HEK293 (cell line): Measurements from ENCODE around the gene CACNA1E.

Experiments
- CTCF ChIA-PET: fragments of 350-600 bp; formaldehyde crosslinking; extraction: SDS; loops from one replicate; lab custom pipeline; 2021; ENCODE audit warnings: antibody characterized with exemption; lab: Yijun Ruan, JAX
- POLR2A ChIA-PET: fragments of 300-600 bp; formaldehyde crosslinking; extraction: SDS; loops from one replicate; lab custom pipeline; 2020; ENCODE audit warnings: antibody characterized with exemption, inconsistent platforms; lab: Yijun Ruan, JAX
- H3K27ac ChIP-seq: fragments of 200-500 bp; sonication (Bioruptor generic); 2 replicates; pipeline ENCODE4 v1.5.1; 2014; ENCODE audit warnings: low read depth, low read length, control low read depth, inconsistent platforms; ENCODE audit errors: extremely low read depth
- H3K36me3 ChIP-seq, 2 experiments: fragments of 200-500 bp in 1 of 2; sonication (Bioruptor generic) in 1 of 2; 1 replicate in 1 of 2; 2 replicates in 1 of 2; pipeline ENCODE4 v1.5.1; 2014 to 2017; ENCODE audit warnings: inconsistent platforms in 2 of 2, low read length in 2 of 2; ENCODE audit not compliant: control insufficient read depth in 2 of 2, insufficient read depth in 1 of 2
- H3K4me1 ChIP-seq: fragments of 200-500 bp; sonication (Bioruptor generic); 2 replicates; pipeline ENCODE4 v1.5.1; 2014; ENCODE audit warnings: mild to moderate bottlenecking, low read length, inconsistent platforms; ENCODE audit not compliant: control insufficient read depth, insufficient read depth
- H3K4me3 ChIP-seq: 2 replicates; pipeline ENCODE4 v1.5.1; 2011; ENCODE audit warnings: low read depth, mild to moderate bottlenecking, control low read depth, low read length, moderate library complexity
- H3K9me3 ChIP-seq: fragments of 200-500 bp; sonication (Bioruptor generic); 2 replicates; pipeline ENCODE4 v1.5.1; 2014; ENCODE audit warnings: low read depth, low read length, inconsistent platforms; ENCODE audit not compliant: control insufficient read depth, insufficient read depth
- KLF9 ChIP-seq: fragments of 450-650 bp; formaldehyde crosslinking; IDR thresholded peaks from 2 replicates; pipeline ENCODE4 v1.5.1; 2016; ENCODE audit warnings: missing biosample characterization, missing genetic modification characterization, low read depth
- OSR2 ChIP-seq: fragments of 450-650 bp; formaldehyde crosslinking; IDR thresholded peaks from 2 replicates; pipeline ENCODE4 v1.5.1; 2016; ENCODE audit warnings: missing biosample characterization, missing genetic modification characterization
- PRDM1 ChIP-seq: fragments of 450-650 bp; formaldehyde crosslinking; IDR thresholded peaks from 2 replicates; pipeline ENCODE4; 2016; ENCODE audit warnings: missing biosample characterization, missing genetic modification characterization
- SALL2 ChIP-seq: fragments of 450-650 bp; formaldehyde crosslinking; IDR thresholded peaks from 2 replicates; pipeline ENCODE4 v1.5.0; 2017; ENCODE audit warnings: missing biosample characterization, mild to moderate bottlenecking, missing genetic modification characterization, borderline replicate concordance
- SP7 ChIP-seq: fragments of 450-650 bp; formaldehyde crosslinking; IDR thresholded peaks from 2 replicates; pipeline ENCODE4 v1.5.1; 2016; ENCODE audit warnings: missing biosample characterization, missing genetic modification characterization
- TCF7L2 ChIP-seq: IDR thresholded peaks from 2 replicates; pipeline ENCODE4 v1.6.1; 2011; ENCODE audit warnings: low read depth, mild to moderate bottlenecking, inconsistent platforms, low read length, moderate library complexity, borderline replicate concordance
- ZEB2 ChIP-seq: fragments of 450-650 bp; formaldehyde crosslinking; IDR thresholded peaks from 2 replicates; pipeline ENCODE4 v1.5.1; 2016; ENCODE audit warnings: missing biosample characterization, missing genetic modification characterization
- ZFP41 ChIP-seq: fragments of 450-650 bp; formaldehyde crosslinking; IDR thresholded peaks from 2 replicates; pipeline ENCODE4 v1.5.1; 2016; ENCODE audit warnings: missing biosample characterization, missing genetic modification characterization, borderline replicate concordance
- ZNF174 ChIP-seq: fragments of 450-650 bp; formaldehyde crosslinking; IDR thresholded peaks from 2 replicates; pipeline ENCODE4 v1.5.0; 2017; ENCODE audit warnings: missing biosample characterization, mild to moderate bottlenecking, missing genetic modification characterization
- ZNF175 ChIP-seq: fragments of 450-650 bp; formaldehyde crosslinking; IDR thresholded peaks from 2 replicates; pipeline ENCODE4 v1.5.1; 2016; ENCODE audit warnings: missing biosample characterization, missing genetic modification characterization
- ZNF19 ChIP-seq: fragments of 450-650 bp; formaldehyde crosslinking; IDR thresholded peaks from 2 replicates; pipeline ENCODE4; 2016; ENCODE audit warnings: missing biosample characterization, missing genetic modification characterization, low read depth
- ZNF248 ChIP-seq: fragments of 450-650 bp; formaldehyde crosslinking; IDR thresholded peaks from 2 replicates; pipeline ENCODE4 v1.5.1; 2017; ENCODE audit warnings: missing biosample characterization, missing genetic modification characterization
- ZNF510 ChIP-seq: fragments of 450-650 bp; formaldehyde crosslinking; IDR thresholded peaks from 2 replicates; pipeline ENCODE4 v1.5.1; 2018; ENCODE audit warnings: mild to moderate bottlenecking, missing genetic modification characterization, missing biosample characterization; ENCODE audit not compliant: insufficient replicate concordance
- ZNF514 ChIP-seq: fragments of 450-650 bp; formaldehyde crosslinking; IDR thresholded peaks from 2 replicates; pipeline ENCODE4 v1.5.1; 2016; ENCODE audit warnings: missing biosample characterization, missing genetic modification characterization
- ZNF529 ChIP-seq: fragments of 450-650 bp; formaldehyde crosslinking; IDR thresholded peaks from 2 replicates; pipeline ENCODE4 v1.5.1; 2017; ENCODE audit warnings: missing genetic modification characterization, missing biosample characterization; ENCODE audit not compliant: insufficient replicate concordance
- ZNF560 ChIP-seq: fragments of 450-650 bp; formaldehyde crosslinking; IDR thresholded peaks from 2 replicates; pipeline ENCODE4 v1.5.1; 2017; ENCODE audit warnings: missing biosample characterization, missing genetic modification characterization, borderline replicate concordance
- ZNF623 ChIP-seq: fragments of 450-650 bp; formaldehyde crosslinking; IDR thresholded peaks from 2 replicates; pipeline ENCODE4 v1.5.1; 2016; ENCODE audit warnings: missing biosample characterization, missing genetic modification characterization
- ZNF626 ChIP-seq: fragments of 450-650 bp; sonication (Bioruptor Pico); formaldehyde crosslinking; IDR thresholded peaks from 2 replicates; pipeline ENCODE4 v1.5.1; 2018; ENCODE audit warnings: missing biosample characterization, missing genetic modification characterization, inconsistent platforms
- ZNF670 ChIP-seq: fragments of 450-650 bp; formaldehyde crosslinking; IDR thresholded peaks from 2 replicates; pipeline ENCODE4 v1.5.1; 2016; ENCODE audit warnings: missing biosample characterization, missing genetic modification characterization, low read depth
- ZNF707 ChIP-seq: fragments of 450-650 bp; formaldehyde crosslinking; IDR thresholded peaks from 2 replicates; pipeline ENCODE4 v1.5.1; 2016; ENCODE audit warnings: missing biosample characterization, missing genetic modification characterization
- ZNF768 ChIP-seq: fragments of 450-650 bp; formaldehyde crosslinking; IDR thresholded peaks from 2 replicates; pipeline ENCODE4 v1.5.1; 2018; ENCODE audit warnings: missing biosample characterization, mild to moderate bottlenecking, missing genetic modification characterization
- TF ChIP-seq, protein P1 (sequence below): fragments of 450-650 bp; formaldehyde crosslinking; IDR thresholded peaks from 2 replicates; pipeline ENCODE4 v1.5.1; 2016; ENCODE audit warnings: missing biosample characterization, missing genetic modification characterization, borderline replicate concordance
- TF ChIP-seq, protein P2 (sequence below): fragments of 450-650 bp; formaldehyde crosslinking; IDR thresholded peaks from 2 replicates; pipeline ENCODE4 v1.5.1; 2016; ENCODE audit warnings: missing biosample characterization, missing genetic modification characterization
- TF ChIP-seq, protein P3 (sequence below): fragments of 450-650 bp; formaldehyde crosslinking; IDR thresholded peaks from 2 replicates; pipeline ENCODE4 v1.5.1; 2017; ENCODE audit warnings: missing biosample characterization, missing genetic modification characterization
- TF ChIP-seq, protein P4 (sequence below): fragments of 450-650 bp; formaldehyde crosslinking; optimal IDR thresholded peaks from 2 replicates; pipeline ENCODE3; 2016; ENCODE audit warnings: missing biosample characterization, mild to moderate bottlenecking, missing genetic modification characterization

Gene CACNA1E

DNA sequence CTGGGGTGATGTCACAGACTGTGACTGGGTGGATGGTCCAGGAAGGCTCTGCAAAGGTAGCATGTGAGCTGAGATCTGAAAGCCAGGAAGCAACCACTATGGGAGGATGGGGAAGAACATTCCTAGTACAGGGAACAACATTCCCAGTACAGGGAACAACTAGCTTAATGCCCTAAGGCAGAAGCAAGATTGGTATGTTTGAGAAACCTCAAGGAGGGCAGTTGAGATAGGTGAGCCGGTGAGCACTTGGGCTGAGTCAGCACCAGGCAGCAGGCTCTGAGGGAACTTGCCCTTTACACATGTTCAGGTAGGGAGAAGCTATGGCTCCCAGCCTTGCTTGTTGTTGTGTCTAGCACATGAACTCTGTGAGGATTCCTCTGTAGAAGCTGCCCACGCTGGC, 24.2 kb upstream of the CACNA1E start:
- Histone ChIP-seq H3K27ac (no peak overlapping the region), H3K4me3 (no peak overlapping the region), H3K9me3 (no peaks in the 10 kb centered on the region), H3K4me1 (no peaks in the 10 kb centered on the region), H3K36me3 (no peaks in the 10 kb centered on the region)
- ChIA-PET CTCF (interaction anchor here (1.5 to 2.0 kb wide), 2 partner anchors 20 to 21 kb away, joined by 3 to 6 read pairs; no protein-coding TSS in a partner anchor), POLR2A (no interaction called here)
- TF ChIP-seq SALL2 (tag by site-specific recombination) = no peak
- TF ChIP-seq ZEB2 (tag by site-specific recombination) = no peak
- no peak for TF ChIP-seq ZNF626
- TF ChIP-seq ZFP41 (tag by site-specific recombination) = no peak
- no peak for TF ChIP-seq ZNF19 (tag by site-specific recombination)
- no peak for TF ChIP-seq OSR2 (tag by site-specific recombination)
- TF ChIP-seq ZNF560 = no peak
- no peak for TF ChIP-seq TCF7L2
- no peak for TF ChIP-seq ZNF670 (tag by site-specific recombination)
- TF ChIP-seq, protein P1, sequence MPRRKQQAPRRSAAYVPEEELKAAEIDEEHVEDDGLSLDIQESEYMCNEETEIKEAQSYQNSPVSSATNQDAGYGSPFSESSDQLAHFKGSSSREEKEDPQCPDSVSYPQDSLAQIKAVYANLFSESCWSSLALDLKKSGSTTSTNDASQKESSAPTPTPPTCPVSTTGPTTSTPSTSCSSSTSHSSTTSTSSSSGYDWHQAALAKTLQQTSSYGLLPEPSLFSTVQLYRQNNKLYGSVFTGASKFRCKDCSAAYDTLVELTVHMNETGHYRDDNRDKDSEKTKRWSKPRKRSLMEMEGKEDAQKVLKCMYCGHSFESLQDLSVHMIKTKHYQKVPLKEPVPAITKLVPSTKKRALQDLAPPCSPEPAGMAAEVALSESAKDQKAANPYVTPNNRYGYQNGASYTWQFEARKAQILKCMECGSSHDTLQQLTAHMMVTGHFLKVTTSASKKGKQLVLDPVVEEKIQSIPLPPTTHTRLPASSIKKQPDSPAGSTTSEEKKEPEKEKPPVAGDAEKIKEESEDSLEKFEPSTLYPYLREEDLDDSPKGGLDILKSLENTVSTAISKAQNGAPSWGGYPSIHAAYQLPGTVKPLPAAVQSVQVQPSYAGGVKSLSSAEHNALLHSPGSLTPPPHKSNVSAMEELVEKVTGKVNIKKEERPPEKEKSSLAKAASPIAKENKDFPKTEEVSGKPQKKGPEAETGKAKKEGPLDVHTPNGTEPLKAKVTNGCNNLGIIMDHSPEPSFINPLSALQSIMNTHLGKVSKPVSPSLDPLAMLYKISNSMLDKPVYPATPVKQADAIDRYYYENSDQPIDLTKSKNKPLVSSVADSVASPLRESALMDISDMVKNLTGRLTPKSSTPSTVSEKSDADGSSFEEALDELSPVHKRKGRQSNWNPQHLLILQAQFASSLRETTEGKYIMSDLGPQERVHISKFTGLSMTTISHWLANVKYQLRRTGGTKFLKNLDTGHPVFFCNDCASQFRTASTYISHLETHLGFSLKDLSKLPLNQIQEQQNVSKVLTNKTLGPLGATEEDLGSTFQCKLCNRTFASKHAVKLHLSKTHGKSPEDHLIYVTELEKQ (tag by site-specific recombination) = no peak
- TF ChIP-seq ZNF514 (tag by site-specific recombination) = no peak

DNA sequence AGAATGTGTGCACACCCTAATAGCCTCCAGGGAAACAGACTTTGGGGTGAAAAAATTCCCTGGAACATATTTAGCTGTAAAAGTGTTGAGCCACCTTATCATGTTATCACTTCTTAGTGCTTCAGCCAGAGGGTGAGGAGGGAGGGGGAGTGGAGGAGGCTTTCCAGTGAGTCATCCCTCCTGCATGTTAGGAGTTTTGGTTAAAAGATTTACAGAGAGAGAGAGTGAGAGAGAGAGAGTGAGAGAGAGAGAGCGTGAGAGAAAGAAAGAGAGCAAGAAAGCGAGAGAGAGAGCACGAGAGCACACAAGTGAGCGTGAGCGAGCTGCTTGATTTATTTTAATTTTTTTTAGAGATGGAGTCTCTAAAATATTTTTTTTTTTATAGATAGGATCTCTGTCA, 13.5 kb upstream of the CACNA1E start:
- CTCF ChIA-PET = interaction anchor here (0.6 to 2.2 kb wide), 3 partner anchors 9 to 467 kb away, joined by 3 to 13 read pairs (median 5); no protein-coding TSS in a partner anchor
- Histone ChIP-seq H3K9me3 (no peaks in the 10 kb centered on the region), H3K27ac (no peak overlapping the region), H3K4me1 (no peaks in the 10 kb centered on the region), H3K36me3 (no peaks in the 10 kb centered on the region), H3K4me3 (no peak overlapping the region)
- POLR2A ChIA-PET = interaction anchor here (0.7 kb wide), 1 partner anchor 899 kb away, joined by 3 read pairs; no protein-coding TSS in a partner anchor
- peak; percentile 69 for TF ChIP-seq PRDM1 (tag by site-specific recombination)
- TF ChIP-seq, protein P2, sequence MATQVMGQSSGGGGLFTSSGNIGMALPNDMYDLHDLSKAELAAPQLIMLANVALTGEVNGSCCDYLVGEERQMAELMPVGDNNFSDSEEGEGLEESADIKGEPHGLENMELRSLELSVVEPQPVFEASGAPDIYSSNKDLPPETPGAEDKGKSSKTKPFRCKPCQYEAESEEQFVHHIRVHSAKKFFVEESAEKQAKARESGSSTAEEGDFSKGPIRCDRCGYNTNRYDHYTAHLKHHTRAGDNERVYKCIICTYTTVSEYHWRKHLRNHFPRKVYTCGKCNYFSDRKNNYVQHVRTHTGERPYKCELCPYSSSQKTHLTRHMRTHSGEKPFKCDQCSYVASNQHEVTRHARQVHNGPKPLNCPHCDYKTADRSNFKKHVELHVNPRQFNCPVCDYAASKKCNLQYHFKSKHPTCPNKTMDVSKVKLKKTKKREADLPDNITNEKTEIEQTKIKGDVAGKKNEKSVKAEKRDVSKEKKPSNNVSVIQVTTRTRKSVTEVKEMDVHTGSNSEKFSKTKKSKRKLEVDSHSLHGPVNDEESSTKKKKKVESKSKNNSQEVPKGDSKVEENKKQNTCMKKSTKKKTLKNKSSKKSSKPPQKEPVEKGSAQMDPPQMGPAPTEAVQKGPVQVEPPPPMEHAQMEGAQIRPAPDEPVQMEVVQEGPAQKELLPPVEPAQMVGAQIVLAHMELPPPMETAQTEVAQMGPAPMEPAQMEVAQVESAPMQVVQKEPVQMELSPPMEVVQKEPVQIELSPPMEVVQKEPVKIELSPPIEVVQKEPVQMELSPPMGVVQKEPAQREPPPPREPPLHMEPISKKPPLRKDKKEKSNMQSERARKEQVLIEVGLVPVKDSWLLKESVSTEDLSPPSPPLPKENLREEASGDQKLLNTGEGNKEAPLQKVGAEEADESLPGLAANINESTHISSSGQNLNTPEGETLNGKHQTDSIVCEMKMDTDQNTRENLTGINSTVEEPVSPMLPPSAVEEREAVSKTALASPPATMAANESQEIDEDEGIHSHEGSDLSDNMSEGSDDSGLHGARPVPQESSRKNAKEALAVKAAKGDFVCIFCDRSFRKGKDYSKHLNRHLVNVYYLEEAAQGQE (tag by site-specific recombination) = no peak
- no peak for TF ChIP-seq ZNF510 (tag by site-specific recombination)
- no peak for TF ChIP-seq KLF9 (tag by site-specific recombination)
- no peak for TF ChIP-seq ZNF623 (tag by site-specific recombination)
- no peak for TF ChIP-seq ZNF529 (tag by site-specific recombination)
- TF ChIP-seq ZNF707 (tag by site-specific recombination) = no peak
- TF ChIP-seq, protein P3, sequence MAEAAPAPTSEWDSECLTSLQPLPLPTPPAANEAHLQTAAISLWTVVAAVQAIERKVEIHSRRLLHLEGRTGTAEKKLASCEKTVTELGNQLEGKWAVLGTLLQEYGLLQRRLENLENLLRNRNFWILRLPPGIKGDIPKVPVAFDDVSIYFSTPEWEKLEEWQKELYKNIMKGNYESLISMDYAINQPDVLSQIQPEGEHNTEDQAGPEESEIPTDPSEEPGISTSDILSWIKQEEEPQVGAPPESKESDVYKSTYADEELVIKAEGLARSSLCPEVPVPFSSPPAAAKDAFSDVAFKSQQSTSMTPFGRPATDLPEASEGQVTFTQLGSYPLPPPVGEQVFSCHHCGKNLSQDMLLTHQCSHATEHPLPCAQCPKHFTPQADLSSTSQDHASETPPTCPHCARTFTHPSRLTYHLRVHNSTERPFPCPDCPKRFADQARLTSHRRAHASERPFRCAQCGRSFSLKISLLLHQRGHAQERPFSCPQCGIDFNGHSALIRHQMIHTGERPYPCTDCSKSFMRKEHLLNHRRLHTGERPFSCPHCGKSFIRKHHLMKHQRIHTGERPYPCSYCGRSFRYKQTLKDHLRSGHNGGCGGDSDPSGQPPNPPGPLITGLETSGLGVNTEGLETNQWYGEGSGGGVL (tag by site-specific recombination) = 0 out of 2 replicates have a peak, but pooled peaks have one; percentile 20
- no peak for TF ChIP-seq ZNF248 (tag by site-specific recombination)
- no peak for TF ChIP-seq ZNF768 (tag by site-specific recombination)
- TF ChIP-seq, protein P4, sequence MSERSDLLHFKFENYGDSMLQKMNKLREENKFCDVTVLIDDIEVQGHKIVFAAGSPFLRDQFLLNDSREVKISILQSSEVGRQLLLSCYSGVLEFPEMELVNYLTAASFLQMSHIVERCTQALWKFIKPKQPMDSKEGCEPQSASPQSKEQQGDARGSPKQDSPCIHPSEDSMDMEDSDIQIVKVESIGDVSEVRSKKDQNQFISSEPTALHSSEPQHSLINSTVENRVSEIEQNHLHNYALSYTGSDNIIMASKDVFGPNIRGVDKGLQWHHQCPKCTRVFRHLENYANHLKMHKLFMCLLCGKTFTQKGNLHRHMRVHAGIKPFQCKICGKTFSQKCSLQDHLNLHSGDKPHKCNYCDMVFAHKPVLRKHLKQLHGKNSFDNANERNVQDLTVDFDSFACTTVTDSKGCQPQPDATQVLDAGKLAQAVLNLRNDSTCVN (tag by site-specific recombination) = no peak
- TF ChIP-seq ZNF174 (tag by site-specific recombination) = no peak
- no peak for TF ChIP-seq ZNF175
- TF ChIP-seq SP7 (tag by site-specific recombination) = no peak
- TF ChIP-seq, all 188 proteins: peak for 2
